NT2/D1 (cell line): ENCODE results near the gene ORC6.

ENCODE experiments used
- SUZ12 ChIP-seq: IDR thresholded peaks from 2 replicates; pipeline ENCODE4 v1.6.1; 2011; ENCODE audit not compliant: insufficient read length, insufficient read depth; ENCODE audit errors: extremely low read depth
- YY1 ChIP-seq: IDR thresholded peaks from 2 replicates; pipeline ENCODE4 v1.6.1; 2011; ENCODE audit not compliant: insufficient read length, insufficient read depth
- ZNF274 ChIP-seq: IDR thresholded peaks from 2 replicates; pipeline ENCODE4 v1.6.1; 2011; ENCODE audit warnings: mild to moderate bottlenecking, low read depth, low read length

- no peak for TF ChIP-seq ZNF274
- TF ChIP-seq YY1 = no peak
- TF ChIP-seq SUZ12 = no peak
Measured at GRCh38 chr16:46709469-46710005, 20.1 kb downstream of the ORC6 start.
